ENCODE results near the gene ABCG2.

Gene ABCG2

GRCh38 chr4:88063634-88064296 is 94.7 kb downstream of the ABCG2 start:
- no peak for DNase-seq (ENCODE audit: low spot score)

GRCh38 chr4:88062843-88063242 is 95.6 kb downstream of the ABCG2 start:
- no peak for DNase-seq (ENCODE audit: low spot score)

GRCh38 chr4:88062311-88062710 is 96.1 kb downstream of the ABCG2 start:
- DNase-seq (ENCODE audit: low spot score): no peak

- no peak for DNase-seq (ENCODE audit: low spot score)
These were observed 98.0 kb downstream of the ABCG2 start for GRCh38 chr4:88060431-88060830.

- DNase-seq (ENCODE audit: low spot score): no peak
These were observed 98.7 kb downstream of the ABCG2 start for GRCh38 chr4:88059766-88060165.

GRCh38 chr4:88058295-88058694 is 100.1 kb downstream of the ABCG2 start:
- DNase-seq (ENCODE audit: low spot score): no peak

- DNase-seq (ENCODE audit: low spot score): peak; percentile 2
These were observed 103.5 kb downstream of the ABCG2 start for GRCh38 chr4:88054901-88055300.

- DNase-seq (ENCODE audit: low spot score): no peak
These were observed 104.2 kb downstream of the ABCG2 start for GRCh38 chr4:88054229-88054628.

- no peak for DNase-seq (ENCODE audit: low spot score)
These were observed 113.4 kb downstream of the ABCG2 start for GRCh38 chr4:88045021-88045420.

- no peak for DNase-seq (ENCODE audit: low spot score)
These were observed 114.7 kb downstream of the ABCG2 start for GRCh38 chr4:88043586-88044340.

- DNase-seq (ENCODE audit: low spot score): no peak
These were observed 115.4 kb downstream of the ABCG2 start for GRCh38 chr4:88043001-88043400.

- no peak for DNase-seq (ENCODE audit: low spot score)
These were observed 116.8 kb downstream of the ABCG2 start for GRCh38 chr4:88041626-88042025.

GRCh38 chr4:88040707-88041106 is 117.7 kb downstream of the ABCG2 start:
- DNase-seq (ENCODE audit: low spot score): no peak

Measured in SW480 (cell line).